K562 (cell line): Measurements from ENCODE around the gene SOX6. TPM values are rescaled to one million over a fixed set of nuclear protein-coding genes. Genes with fewer than 3 reads are reported as not detected.

ENCODE experiments used
- ATAC-seq: fragments of 200-7000 bp; cut with Tn5 transposase; 3 replicates; pipeline ENCODE4 v1.9.1; 2020; ENCODE audit warnings: moderate library complexity
- BruUV-seq: library from RNA; stranded (reverse); fragments of 400-500 nt; replicated peaks from 2 replicates; lab custom pipeline; 2021; lab: Mats Ljungman, UMichigan
- CTCF ChIA-PET: fragments of 300-600 bp; formaldehyde crosslinking; extraction: SDS; loops from one replicate; lab custom pipeline; 2021; ENCODE audit warnings: low intra/inter-chr PET ratio; lab: Yijun Ruan, JAX
- POLR2A ChIA-PET: fragments of 300-600, 350-650 bp; sonication (Branson Sonifier 250); formaldehyde crosslinking; extraction: SDS; loops from one replicate; lab custom pipeline; 2021; ENCODE audit warnings: antibody characterized with exemption, inconsistent platforms; lab: Yijun Ruan, JAX
- DNase-seq, 4 experiments: peaks; one replicate each; pipeline versions ENCODE4 v3.0.0 to v3.0.0-alpha.2; 2011 to 2018; ENCODE audit warnings: low spot score in 3 of 4, mixed read lengths in 3 of 4; ENCODE audit errors: extremely low read depth in 1 of 4
- FAIRE-seq: peaks from 2 replicates; lab custom pipeline; 2011; peaks lifted over from hg19 to GRCh38; lab: Jason Lieb, UNC
- H2AFZ ChIP-seq: 2 replicates; pipeline ENCODE4 v1.6.0; 2011; ENCODE audit warnings: low read depth, low read length, control low read depth, inconsistent platforms
- H3K27ac ChIP-seq: fragments of 200-600 bp; 3 replicates; pipeline ENCODE4 v1.8.0; 2011; ENCODE audit warnings: low read depth, mild to moderate bottlenecking, control low read depth, inconsistent platforms, low read length, moderate library complexity, mixed read lengths; ENCODE audit errors: extremely low read depth
- H3K27me3 ChIP-seq, 2 experiments: fragments of 300-600 bp in 1 of 2; 2 replicates in 1 of 2; 3 replicates in 1 of 2; pipeline versions ENCODE4 v1.6.0 to v1.8.0; 2011; ENCODE audit warnings: inconsistent platforms in 2 of 2, low read length in 2 of 2, mild to moderate bottlenecking in 1 of 2, mixed read lengths in 1 of 2, moderate library complexity in 1 of 2; ENCODE audit not compliant: control insufficient read depth in 2 of 2, insufficient read depth in 2 of 2
- H3K36me3 ChIP-seq: fragments of 300-600 bp; 3 replicates; pipeline ENCODE4 v1.8.0; 2011; ENCODE audit warnings: mild to moderate bottlenecking, low read length, inconsistent platforms; ENCODE audit not compliant: control insufficient read depth, insufficient read depth
- H3K4me1 ChIP-seq, 2 experiments: fragments of 200-600 bp in 1 of 2; replicated peaks in 1 of 2; 2 replicates in 1 of 2; 3 replicates in 1 of 2; pipeline versions ENCODE4 v1.5.1 to v1.8.0; 2011; ENCODE audit warnings: inconsistent platforms in 2 of 2, low read length in 2 of 2, mild to moderate bottlenecking in 1 of 2, mixed read lengths in 1 of 2, moderate library complexity in 1 of 2; ENCODE audit not compliant: control insufficient read depth in 2 of 2, insufficient read depth in 2 of 2
- H3K4me2 ChIP-seq: 2 replicates; pipeline ENCODE4 v1.6.1; 2011; ENCODE audit warnings: low read length, control low read depth, inconsistent platforms, mixed read lengths; ENCODE audit not compliant: insufficient read depth
- H3K4me3 ChIP-seq: fragments of 200-600 bp; sonication (generic), shearing (Covaris generic); 2 replicates; pipeline ENCODE4 v1.5.1; 2016; ENCODE audit warnings: control low read depth, inconsistent platforms
- H3K79me2 ChIP-seq: fragments of 200-600 bp; 3 replicates; pipeline ENCODE4 v1.8.0; 2011; ENCODE audit warnings: low read length, inconsistent platforms; ENCODE audit not compliant: control insufficient read depth, insufficient read depth
- H3K9ac ChIP-seq, 2 experiments: 2 replicates each; pipeline versions ENCODE4 v1.6.0 to v1.6.1; 2011; ENCODE audit warnings: low read depth in 2 of 2, low read length in 2 of 2, control low read depth in 1 of 2, inconsistent platforms in 1 of 2, mild to moderate bottlenecking in 1 of 2, mixed read lengths in 1 of 2; ENCODE audit not compliant: insufficient read depth in 1 of 2
- H3K9me1 ChIP-seq: one replicate; pipeline ENCODE4 v1.6.0; 2011; ENCODE audit warnings: inconsistent platforms, mild to moderate bottlenecking, low read length, moderate library complexity; ENCODE audit not compliant: control insufficient read depth, insufficient read depth
- H3K9me3 ChIP-seq: replicated peaks from 2 replicates; pipeline ENCODE4 v1.5.1; 2011; ENCODE audit warnings: low read depth, low read length, inconsistent platforms; ENCODE audit not compliant: control insufficient read depth, insufficient read depth
- H4K20me1 ChIP-seq: replicated peaks from 2 replicates; pipeline ENCODE4 v1.6.1; 2011; ENCODE audit warnings: low read length, inconsistent platforms, mixed read lengths; ENCODE audit not compliant: control insufficient read depth, insufficient read depth
- CBX5 ChIP-seq: IDR thresholded peaks from 2 replicates; pipeline ENCODE4 v1.6.1; 2014; ENCODE audit warnings: low read depth, borderline replicate concordance
- EZH2 ChIP-seq: IDR thresholded peaks from 2 replicates; pipeline ENCODE4 v1.6.1; 2012; ENCODE audit warnings: low read depth, mild to moderate bottlenecking, inconsistent platforms, low read length, borderline replicate concordance
- FOXK1 ChIP-seq: sonication (generic); formaldehyde crosslinking; IDR thresholded peaks from 2 replicates; pipeline ENCODE4 v1.8.0; 2022; ENCODE audit warnings: missing genetic modification reagents, mild to moderate bottlenecking, borderline replicate concordance
- GATAD2B ChIP-seq: fragments of 450-650 bp; IDR thresholded peaks from 2 replicates; pipeline ENCODE4 v1.6.1; 2017; ENCODE audit warnings: mild to moderate bottlenecking, borderline replicate concordance
- MAFK ChIP-seq: IDR thresholded peaks from 2 replicates; pipeline ENCODE4 v1.6.1; 2011; ENCODE audit warnings: low read length, improper control_type of control experiment
- STAT6 ChIP-seq: sonication (generic); formaldehyde crosslinking; IDR thresholded peaks from 2 replicates; pipeline ENCODE4 v1.8.1; 2023; ENCODE audit warnings: mild to moderate bottlenecking, missing genetic modification reagents
- TFAP4 ChIP-seq: sonication (generic); formaldehyde crosslinking; IDR thresholded peaks from 2 replicates; pipeline ENCODE4 v1.8.0; 2022; ENCODE audit warnings: missing genetic modification reagents, mild to moderate bottlenecking, moderate library complexity, borderline replicate concordance
- WGBS: fragments of 100-300 bp; shearing (Covaris generic); methylation state at CpG from one replicate; pipeline ENCODE4 v1.1.6; 2016; ENCODE audit warnings: low coverage, mixed read lengths; ENCODE audit not compliant: insufficient coverage; ENCODE audit errors: missing lambda C conversion rate; 5-methylcytosine and 5-hydroxymethylcytosine counted together
- in situ Hi-C: fragments of 300-500 bp; cut with MboI; formaldehyde crosslinking; loops from 4 replicates; pipeline ENCODE4 v1.15.0; 2018; ENCODE audit warnings: inconsistent platforms, mixed read lengths
- intact Hi-C: fragments of 100-400 bp; cut with micrococcal nuclease; formaldehyde crosslinking; loops from 2 replicates; pipeline ENCODE4 v1.14.2; 2022
- polyA plus RNA-seq, 8 experiments: library from polyadenylated mRNA; depleted of rRNA in 4 of 8; stranded (reverse) in 5 of 8; unstranded in 3 of 8; fragments of >200 nt; fragmentation: Nextera tagmentation in 2 of 8; fragmentation: Illumina TruSeq in 1 of 8; extraction: Ambion mirVana in 2 of 8; extraction: Trizol in 1 of 8; gene quantifications; 2 replicates each; pipeline versions ENCODE4 v1.2.1 to v1.2.3, GENCODE V29; 2011 to 2014; ENCODE audit warnings: inconsistent platforms in 1 of 8, missing spikeins in 1 of 8
- total RNA-seq, 7 experiments: library from RNA; depleted of rRNA in 6 of 7; stranded (reverse); fragments of >200 nt in 6 of 7; fragmentation: Illumina TruSeq in 2 of 7; extraction: Trizol in 2 of 7; gene quantifications; 2 replicates each; pipeline versions ENCODE4 v1.2.1 to v1.2.3, GENCODE V29; 2011 to 2021; ENCODE audit warnings: low replicate concordance in 1 of 7

SOX6 gene
- total and polyA plus RNA-seq, 9 of the 15 experiments (the other 6 are each of a cell fraction or from before 2014, with no cell fraction given), result 0.89 to 8.7 (median 5.7) TPM

- intact Hi-C loops, result no loop called here
- CTCF ChIA-PET, result interaction anchor here (0.7 kb wide), 1 partner anchor 684 kb away, joined by 4 read pairs; no protein-coding TSS in a partner anchor
- POLR2A ChIA-PET, result interaction anchor here (0.6 kb wide), 1 partner anchor 326 kb away, joined by 3 read pairs; no protein-coding TSS in a partner anchor
These were observed 256.9 kb downstream of the SOX6 start for GRCh38 chr11:16099343-16099900.

GRCh38 chr11:16098526-16099205 lies 257.7 kb downstream of the SOX6 start:
- no peak for DNase-seq
- Histone ChIP-seq H3K79me2 (no peaks in the 10 kb centered on the region), H3K9ac (no peak overlapping the region), H3K36me3 (no peaks in the 10 kb centered on the region), H4K20me1 (no peaks in the 10 kb centered on the region), H3K27me3 (no peaks in the 10 kb centered on the region), H3K4me1 (peaks cover 0 to 12% of the 10 kb centered on the region in 2 experiments; a peak in 2 of 5 replicates), H2AFZ (no peak overlapping the region), H3K4me3 (no peak overlapping the region), H3K9me3 (no peaks in the 10 kb centered on the region), H3K27ac (no peak overlapping the region), H3K9me1 (no peaks in the 10 kb centered on the region), H3K4me2 (no peak overlapping the region)
- ATAC-seq, result no peak
- in situ Hi-C loops, result no loop called here
- ChIA-PET POLR2A (interaction anchor here (1.9 kb wide), 1 partner anchor 10 kb away, joined by 9 read pairs; no protein-coding TSS in a partner anchor), CTCF (no interaction called here)
- FAIRE-seq, result no peak
- 46% methylated on average over 3 of the region's 3 CpGs for WGBS
- no TSS peak for BruUV-seq
- intact Hi-C loops, result no loop called here
- no peak for TF ChIP-seq GATAD2B
- no peak for TF ChIP-seq STAT6
- TF ChIP-seq FOXK1 (CRISPR knock-in tag), result no peak
- TF ChIP-seq MAFK, result no peak
- no peak for TF ChIP-seq TFAP4 (CRISPR knock-in tag)

More at GRCh38 chr11:16099343-16099900, 256.9 kb downstream of the SOX6 start:
- no TSS peak for BruUV-seq
- WGBS, result 29% methylated on average over 2 of the region's 2 CpGs
- peaks cover 0 to 7% of the 10 kb centered on the region in 2 experiments; a peak in 2 of 5 replicates for H3K4me1 ChIP-seq
- DNase-seq (no peak), FAIRE-seq (no peak), ATAC-seq (no peak)
- H3K4me3 ChIP-seq, result no peak overlapping the region
- no peak for TF ChIP-seq EZH2
- no peak for TF ChIP-seq CBX5
- H3K79me2 ChIP-seq, result no peaks in the 10 kb centered on the region
- H2AFZ ChIP-seq, result no peak overlapping the region
- H3K9me1 ChIP-seq, result no peaks in the 10 kb centered on the region
- no peaks in the 10 kb centered on the region for H3K9me3 ChIP-seq
- no peaks in the 10 kb centered on the region for H3K27me3 ChIP-seq
- H3K27ac ChIP-seq, result no peak overlapping the region
- in situ Hi-C loops, result no loop called here
- H3K4me2 ChIP-seq, result no peak overlapping the region
- no peak overlapping the region for H3K9ac ChIP-seq
- no peaks in the 10 kb centered on the region for H3K36me3 ChIP-seq
- no peaks in the 10 kb centered on the region for H4K20me1 ChIP-seq
